HFF-Myc (cell line): Measurements from ENCODE around the gene LBR.

Experiments
- DNase-seq: peaks from one replicate; pipeline ENCODE4 v3.0.0-alpha.2; 2011; ENCODE audit warnings: low read depth; ENCODE audit errors: extremely low read depth
- H3K4me3 ChIP-seq: replicated peaks from 2 replicates; pipeline ENCODE4 v1.5.1; 2011; ENCODE audit warnings: low read depth, mild to moderate bottlenecking, control low read depth, low read length
- TF ChIP-seq, protein P1 (sequence below): IDR thresholded peaks from 2 replicates; pipeline ENCODE4 v1.5.1; 2012; ENCODE audit warnings: mild to moderate bottlenecking, low read depth, low read length, control low read depth; ENCODE audit errors: missing control alignments

Gene LBR

DNA sequence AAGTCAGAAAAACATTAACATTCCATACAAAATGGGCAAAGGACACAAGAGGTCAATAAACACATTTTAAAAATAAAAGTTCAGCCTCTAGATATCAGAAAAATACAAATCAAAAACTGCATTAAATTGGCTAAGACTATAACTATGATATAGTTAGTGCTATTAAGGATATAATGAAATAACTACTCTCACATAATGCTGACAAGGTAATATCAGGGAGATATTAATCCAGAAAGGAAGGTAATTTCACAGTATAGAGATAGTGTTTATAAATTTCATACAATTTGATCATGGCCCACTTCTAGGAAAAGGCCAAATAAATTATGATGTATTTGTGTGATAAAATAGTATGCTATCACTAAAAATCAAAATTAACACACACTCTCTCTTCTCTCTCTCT is 61.8 kb downstream of the LBR start:
- TF ChIP-seq, protein P1, sequence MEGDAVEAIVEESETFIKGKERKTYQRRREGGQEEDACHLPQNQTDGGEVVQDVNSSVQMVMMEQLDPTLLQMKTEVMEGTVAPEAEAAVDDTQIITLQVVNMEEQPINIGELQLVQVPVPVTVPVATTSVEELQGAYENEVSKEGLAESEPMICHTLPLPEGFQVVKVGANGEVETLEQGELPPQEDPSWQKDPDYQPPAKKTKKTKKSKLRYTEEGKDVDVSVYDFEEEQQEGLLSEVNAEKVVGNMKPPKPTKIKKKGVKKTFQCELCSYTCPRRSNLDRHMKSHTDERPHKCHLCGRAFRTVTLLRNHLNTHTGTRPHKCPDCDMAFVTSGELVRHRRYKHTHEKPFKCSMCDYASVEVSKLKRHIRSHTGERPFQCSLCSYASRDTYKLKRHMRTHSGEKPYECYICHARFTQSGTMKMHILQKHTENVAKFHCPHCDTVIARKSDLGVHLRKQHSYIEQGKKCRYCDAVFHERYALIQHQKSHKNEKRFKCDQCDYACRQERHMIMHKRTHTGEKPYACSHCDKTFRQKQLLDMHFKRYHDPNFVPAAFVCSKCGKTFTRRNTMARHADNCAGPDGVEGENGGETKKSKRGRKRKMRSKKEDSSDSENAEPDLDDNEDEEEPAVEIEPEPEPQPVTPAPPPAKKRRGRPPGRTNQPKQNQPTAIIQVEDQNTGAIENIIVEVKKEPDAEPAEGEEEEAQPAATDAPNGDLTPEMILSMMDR: no peak

DNA sequence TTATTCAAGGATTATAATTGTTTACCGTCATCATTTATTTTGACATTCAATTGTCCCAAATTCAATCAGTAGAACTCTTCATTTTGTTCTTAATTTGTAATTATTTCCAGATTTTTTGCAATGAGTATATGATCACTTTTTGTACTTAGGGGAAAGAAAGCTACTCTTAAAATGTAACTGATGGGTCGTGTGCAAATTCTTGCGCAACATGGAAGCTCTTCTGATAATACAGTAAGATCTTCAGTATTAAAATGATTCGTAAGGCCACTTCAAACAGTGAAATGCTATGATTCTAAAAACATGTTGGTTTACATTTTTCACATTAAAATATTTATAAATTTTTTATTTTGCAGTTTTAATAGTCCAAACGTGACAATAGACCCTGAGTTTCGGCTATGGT is 63.4 kb downstream of the LBR start:
- no peak for DNase-seq
- no peak overlapping the region for H3K4me3 ChIP-seq
- TF ChIP-seq, protein P1: no peak

More for the DNA sequence above, 61.8 kb downstream of the LBR start:
- no peak overlapping the region for H3K4me3 ChIP-seq
- no peak for DNase-seq

DNA sequence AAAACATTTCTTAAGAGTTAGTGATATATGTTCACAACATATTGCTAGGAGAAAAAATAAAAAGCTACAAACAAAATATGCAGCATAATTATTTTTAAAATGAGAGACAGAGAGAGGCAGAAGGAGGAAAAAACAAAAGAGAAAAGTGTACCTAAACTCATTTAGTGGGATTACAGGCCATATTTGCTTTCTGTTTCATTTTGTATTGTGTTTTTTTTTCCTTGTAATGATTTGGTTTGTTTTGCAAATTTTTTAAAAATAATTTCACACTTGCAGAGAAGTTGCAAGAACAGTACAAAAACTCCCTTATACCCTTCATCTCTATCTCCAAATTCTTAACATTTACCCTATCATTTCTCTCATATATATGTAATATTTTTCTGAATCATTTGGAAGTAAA is 65.0 kb downstream of the LBR start:
- no peak for DNase-seq
- TF ChIP-seq, protein P1: no peak
- no peak overlapping the region for H3K4me3 ChIP-seq

DNA sequence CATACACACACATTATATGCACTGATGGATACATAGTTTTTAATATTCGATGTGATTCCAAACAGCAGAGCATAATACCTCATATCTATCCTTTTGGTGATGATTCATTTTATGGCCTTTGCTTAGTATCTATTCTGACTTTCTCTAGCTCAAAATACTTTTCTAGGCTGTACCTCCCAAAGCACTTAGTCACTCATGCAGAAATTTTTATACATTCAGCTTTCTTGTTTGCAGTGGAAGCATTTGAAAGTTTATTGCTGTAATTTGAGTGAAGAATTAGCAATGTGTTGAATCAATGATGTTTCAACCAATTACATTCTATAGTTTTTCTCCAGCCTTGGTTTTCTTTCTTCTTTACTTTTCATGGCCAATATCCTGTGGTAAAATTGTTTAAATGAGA is 66.7 kb downstream of the LBR start:
- H3K4me3 ChIP-seq: no peak overlapping the region
- TF ChIP-seq, protein P1: no peak
- DNase-seq: no peak

DNA sequence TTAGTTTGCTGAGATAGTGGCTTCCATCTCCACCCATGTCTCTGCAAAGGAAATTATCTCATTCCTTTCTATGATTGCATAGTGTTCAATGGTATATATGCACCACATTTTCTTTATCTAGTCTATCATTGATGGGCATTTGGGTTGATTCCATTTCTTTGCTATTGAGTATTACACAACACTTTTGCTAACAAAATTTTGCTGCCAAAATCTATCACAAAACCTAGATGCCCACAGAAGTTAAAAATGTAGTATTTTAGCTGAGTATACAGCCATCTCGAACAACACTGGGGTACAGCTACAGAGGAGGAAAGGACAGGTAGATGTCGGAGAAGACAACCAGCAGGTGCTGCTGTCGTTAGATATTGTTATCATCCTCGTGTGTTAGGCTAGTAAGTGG is 67.7 kb downstream of the LBR start:
- TF ChIP-seq, protein P1: no peak
- no peak for DNase-seq
- H3K4me3 ChIP-seq: no peak overlapping the region

DNA sequence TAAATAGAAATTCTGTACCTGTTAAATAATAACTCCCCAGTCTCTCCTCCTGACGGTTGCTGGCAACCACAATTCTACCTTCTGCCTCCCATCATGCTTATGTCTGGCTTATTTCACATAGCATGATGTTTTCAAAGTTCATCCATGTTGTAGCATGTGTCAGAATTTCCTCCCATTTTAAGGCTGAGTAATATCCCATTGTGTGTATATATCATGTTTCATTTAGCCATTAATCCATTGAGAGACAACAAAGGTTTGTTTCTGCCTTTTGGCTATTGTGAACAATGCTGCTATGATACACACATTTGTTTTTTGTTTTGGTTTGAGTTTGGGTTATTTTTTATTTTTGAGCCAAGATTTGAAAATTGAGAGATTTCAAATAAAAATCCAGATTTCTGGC is 72.0 kb downstream of the LBR start:
- DNase-seq: no peak
- TF ChIP-seq, protein P1: no peak
- H3K4me3 ChIP-seq: no peak overlapping the region

DNA sequence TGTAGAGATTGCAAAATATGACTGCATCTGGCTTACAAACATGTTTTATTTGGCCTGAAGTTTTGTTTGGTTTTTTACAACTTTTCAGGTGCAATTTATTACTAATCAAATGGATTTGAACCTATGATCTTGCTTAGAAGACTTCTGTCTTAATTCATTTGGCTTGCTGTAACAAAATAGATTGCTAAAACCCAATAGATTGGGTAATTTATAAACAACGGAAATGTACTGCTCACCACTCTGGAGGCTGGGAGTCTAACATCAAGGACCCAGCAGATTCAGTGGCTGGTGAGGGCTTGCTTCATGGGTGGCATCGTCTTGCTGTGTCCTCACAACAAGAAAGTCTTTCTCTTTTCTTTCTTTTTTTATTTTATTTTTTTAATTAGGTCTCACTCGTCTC is 72.9 kb downstream of the LBR start:
- H3K4me3 ChIP-seq: no peak overlapping the region
- TF ChIP-seq, protein P1: no peak
- no peak for DNase-seq
